CD8-positive, alpha-beta memory T cell (primary cell): ENCODE results near the gene NFATC3. TPM values are rescaled to one million over a fixed set of nuclear protein-coding genes. Genes with fewer than 3 reads are reported as not detected.
"Not testable (repeated sequence)": the region's sequence is repeated elsewhere in the genome, so short reads cannot be mapped to it uniquely, and the experiment has no call there.

Experiments used
- CTCF ChIA-PET: fragments of 350-600 bp; sonication (Branson Sonifier 250); formaldehyde crosslinking; loops from one replicate; lab custom pipeline; 2021; ENCODE audit warnings: antibody characterized with exemption; lab: Charles Lee
- POLR2A ChIA-PET: fragments of 350-600 bp; sonication (Branson Sonifier 250); formaldehyde crosslinking; loops from one replicate; lab custom pipeline; 2021; ENCODE audit warnings: antibody characterized with exemption; lab: Charles Lee
- DNase-seq, 5 donors: peaks; one replicate each; pipeline versions ENCODE4 v3.0.0 to v3.0.0-alpha.2; 2020 to 2022; ENCODE audit warnings: mixed read lengths in 1 of 5
- H3K27ac ChIP-seq: one replicate; pipeline ENCODE4 v1.7.0; 2013; ENCODE audit warnings: low read depth, mild to moderate bottlenecking, low read length, moderate library complexity
- H3K27me3 ChIP-seq: 2 replicates; pipeline ENCODE4 v1.7.0; 2013; ENCODE audit warnings: low read length, mild to moderate bottlenecking; ENCODE audit not compliant: insufficient read depth, poor library complexity, severe bottlenecking
- H3K36me3 ChIP-seq: 2 replicates; pipeline ENCODE4 v1.7.0; 2013; ENCODE audit warnings: mild to moderate bottlenecking, low read length, moderate library complexity; ENCODE audit not compliant: insufficient read depth
- H3K4me1 ChIP-seq: 2 replicates; pipeline ENCODE4 v1.7.0; 2013; ENCODE audit warnings: mild to moderate bottlenecking, low read length, moderate library complexity; ENCODE audit not compliant: insufficient read depth
- H3K4me3 ChIP-seq: 2 replicates; pipeline ENCODE4 v1.7.0; 2013; ENCODE audit warnings: mild to moderate bottlenecking, low read length
- H3K9me3 ChIP-seq: 2 replicates; pipeline ENCODE4 v1.7.0; 2013; ENCODE audit warnings: mild to moderate bottlenecking, low read length
- H3K27ac Mint-ChIP-seq, 8 donors: one replicate each; pipeline ENCODE4 v1.8.0; 2020 to 2021; ENCODE audit warnings: mixed read lengths in 8 of 8, mild to moderate bottlenecking in 6 of 8, inconsistent platforms in 3 of 8, moderate library complexity in 3 of 8
- H3K27me3 Mint-ChIP-seq, 2 donors: one replicate each; pipeline ENCODE4 v1.8.0; 2020 to 2021; ENCODE audit warnings: mixed read lengths in 2 of 2, mild to moderate bottlenecking in 1 of 2, moderate library complexity in 1 of 2
- H3K36me3 Mint-ChIP-seq, 3 donors: one replicate each; pipeline ENCODE4 v1.8.0; 2020 to 2021; ENCODE audit warnings: mixed read lengths in 3 of 3, inconsistent platforms in 1 of 3, mild to moderate bottlenecking in 1 of 3
- H3K4me1 Mint-ChIP-seq, 3 donors: one replicate each; pipeline ENCODE4 v1.8.0; 2020 to 2021; ENCODE audit warnings: mixed read lengths in 3 of 3, inconsistent platforms in 1 of 3, mild to moderate bottlenecking in 1 of 3
- H3K4me3 Mint-ChIP-seq, 7 donors: one replicate each; pipeline ENCODE4 v1.8.0; 2020 to 2021; ENCODE audit warnings: mixed read lengths in 7 of 7, mild to moderate bottlenecking in 6 of 7, moderate library complexity in 4 of 7, inconsistent platforms in 2 of 7
- H3K9me3 Mint-ChIP-seq, 5 donors: one replicate each; pipeline ENCODE4 v1.8.0; 2020 to 2022; ENCODE audit warnings: mixed read lengths in 5 of 5, mild to moderate bottlenecking in 3 of 5, moderate library complexity in 2 of 5, inconsistent platforms in 1 of 5
- polyA plus RNA-seq: library from polyadenylated mRNA; unstranded; fragments of 300-500 nt; fragmentation: Illumina TruSeq; gene quantifications from one replicate; pipeline ENCODE4 v1.2.3, GENCODE V29; 2021
- total RNA-seq, 2 experiments: library from RNA; stranded (reverse); gene quantifications; one replicate each; pipeline ENCODE4 v1.2.3, GENCODE V29; 2021

Gene NFATC3
- total and polyA plus RNA-seq, 3 experiments from 2014 or later, result 91.1 to 120 (median 95.9) TPM

DNA sequence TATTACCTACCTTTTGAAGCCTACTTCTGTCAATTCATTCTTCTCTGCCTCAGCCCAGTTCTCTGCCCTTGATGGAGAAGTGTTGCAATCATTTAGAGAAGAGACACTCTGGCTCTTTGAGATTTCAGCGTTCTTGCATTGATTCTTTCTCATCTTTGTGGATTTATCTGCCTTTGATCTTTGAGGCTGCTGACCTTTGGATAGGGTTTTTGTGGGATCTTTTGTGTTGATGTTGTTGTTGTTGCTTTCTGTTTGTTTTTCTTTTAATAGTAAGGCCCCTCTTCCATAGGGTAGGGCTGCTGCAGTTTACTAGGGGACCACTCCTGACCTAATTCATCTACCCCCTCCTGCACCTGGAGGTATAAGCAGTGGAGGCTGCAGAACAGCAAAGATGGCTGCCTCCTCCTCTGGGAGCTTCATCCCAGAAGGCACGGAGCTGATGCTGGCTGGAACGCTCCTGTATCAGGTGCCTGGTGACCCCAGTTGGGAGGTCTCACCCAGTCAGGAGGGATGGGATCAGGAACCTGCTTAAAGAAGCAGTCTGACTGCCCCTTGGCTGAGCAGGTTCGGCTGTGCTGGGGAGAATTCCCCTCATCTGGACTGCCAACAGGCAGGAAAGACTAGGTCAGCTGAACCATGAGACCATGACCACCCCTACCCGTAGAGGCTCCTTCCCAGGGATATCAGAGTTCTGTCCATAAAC is 28.0 kb downstream of the NFATC3 start:
- CTCF ChIA-PET, result interaction anchor here (1.1 to 1.4 kb wide), 3 partner anchors 10 to 27 kb away, joined by 4 to 7 read pairs (median 6); no protein-coding TSS in a partner anchor
- no peaks in the 10 kb centered on the region for H3K27me3 Mint-ChIP-seq
- H3K4me3 Mint-ChIP-seq, result peak overlapping the region in 5 of 7 donors; percentile 10 to 68 (median 31)
- Histone ChIP-seq H3K4me3 (no peak overlapping the region), H3K4me1 (peaks cover 64% of the 10 kb centered on the region), H3K9me3 (no peaks in the 10 kb centered on the region), H3K27me3 (no peaks in the 10 kb centered on the region), H3K36me3 (no peaks in the 10 kb centered on the region), H3K27ac (no peak overlapping the region)
- H3K36me3 Mint-ChIP-seq, result peaks cover 17 to 36% (median 29%) of the 10 kb centered on the region in 3 donors
- peaks cover 85 to 93% (median 92%) of the 10 kb centered on the region in 3 donors for H3K4me1 Mint-ChIP-seq
- POLR2A ChIA-PET, result no interaction called here
- peaks cover 7 to 27% (median 23%) of the 10 kb centered on the region in 5 donors for H3K9me3 Mint-ChIP-seq
- peak overlapping the region in 6 of 8 donors; percentile 0 to 96 (median 48) for H3K27ac Mint-ChIP-seq
- DNase-seq, result no peak

DNA sequence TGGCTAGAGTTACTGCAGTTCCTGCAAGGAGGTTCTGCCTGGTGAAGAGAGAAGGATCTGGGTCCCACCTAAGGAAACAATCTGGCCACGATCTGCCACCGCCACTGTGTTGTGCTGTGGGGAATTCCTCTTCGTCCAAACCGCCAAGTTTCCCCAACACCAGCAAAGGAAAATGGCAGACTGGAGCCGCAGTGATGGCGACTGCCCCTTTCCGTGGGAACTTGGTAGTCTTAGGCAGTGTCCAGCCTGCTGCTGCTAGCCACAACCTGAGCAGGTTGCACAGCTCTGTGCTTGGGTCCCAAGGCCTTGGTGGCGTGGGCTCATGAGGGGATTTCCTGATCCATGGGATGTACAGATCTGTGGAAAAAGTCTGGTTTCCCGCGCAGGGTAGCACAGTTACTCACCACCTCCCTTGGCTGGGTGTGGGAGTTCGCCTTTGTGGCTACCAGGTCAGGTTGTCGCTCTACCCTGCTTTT is 28.6 kb downstream of the NFATC3 start:
- Histone ChIP-seq H3K9me3 (no peaks in the 10 kb centered on the region), H3K27me3 (no peaks in the 10 kb centered on the region), H3K4me3 (no peak overlapping the region), H3K27ac (no peak overlapping the region), H3K4me1 (peaks cover 70% of the 10 kb centered on the region), H3K36me3 (no peaks in the 10 kb centered on the region)
- DNase-seq, result no peak
- Mint-ChIP-seq H3K4me3 (peak overlapping the region in 2 of 7 donors; percentile 10 to 28), H3K27me3 (no peaks in the 10 kb centered on the region), H3K9me3 (peaks cover 7 to 25% (median 22%) of the 10 kb centered on the region in 5 donors), H3K36me3 (peaks cover 17 to 30% (median 27%) of the 10 kb centered on the region in 3 donors), H3K4me1 (peaks cover 83 to 93% (median 92%) of the 10 kb centered on the region in 3 donors), H3K27ac (peak overlapping the region in 4 of 8 donors; percentile 10 to 76 (median 45))
- POLR2A ChIA-PET, result no interaction called here
- CTCF ChIA-PET, result no interaction called here

DNA sequence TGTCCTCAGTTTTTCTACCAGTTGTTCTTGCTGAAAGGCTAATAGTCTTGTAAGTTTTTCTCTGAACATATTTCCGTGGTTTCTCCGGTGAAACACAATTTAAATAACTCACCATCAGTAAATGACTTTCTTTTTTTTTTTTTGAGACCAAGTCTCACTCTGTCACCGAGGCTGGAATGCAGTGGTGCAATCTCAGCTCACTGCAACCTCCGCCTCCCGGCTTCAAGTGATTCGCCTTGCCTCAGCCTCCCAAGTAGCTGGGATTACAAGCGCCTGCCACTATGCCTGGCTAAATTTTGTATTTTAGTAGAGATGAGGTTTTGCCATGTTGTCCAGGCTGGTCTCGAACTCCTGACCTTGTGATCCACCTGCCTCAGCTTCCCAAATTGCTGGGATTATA is 29.8 kb downstream of the NFATC3 start:
- ChIA-PET POLR2A (interaction anchor here (0.7 kb wide), 2 partner anchors 63 to 300 kb away, joined by 4 to 6 read pairs; no protein-coding TSS in a partner anchor), CTCF (interaction anchor here (0.7 to 1.3 kb wide), 2 partner anchors 22 to 60 kb away, joined by 3 to 4 read pairs; no protein-coding TSS in a partner anchor)
- H3K36me3 Mint-ChIP-seq, result peaks cover 9 to 22% (median 19%) of the 10 kb centered on the region in 3 donors
- H3K4me3 Mint-ChIP-seq, DNase-seq, H3K27me3 ChIP-seq, H3K27me3 Mint-ChIP-seq, H3K36me3 ChIP-seq, H3K4me3 ChIP-seq, H3K9me3 ChIP-seq, H3K27ac ChIP-seq: not testable (repeated sequence)
- H3K4me1 Mint-ChIP-seq, result peaks cover 83 to 93% (median 92%) of the 10 kb centered on the region in 3 donors
- peaks cover 81% of the 10 kb centered on the region for H3K4me1 ChIP-seq
- peaks cover 0 to 16% (median 11%) of the 10 kb centered on the region in 5 donors for H3K9me3 Mint-ChIP-seq
- peak overlapping the region in 3 of 8 donors; percentile 10 to 82 (median 13) for H3K27ac Mint-ChIP-seq

DNA sequence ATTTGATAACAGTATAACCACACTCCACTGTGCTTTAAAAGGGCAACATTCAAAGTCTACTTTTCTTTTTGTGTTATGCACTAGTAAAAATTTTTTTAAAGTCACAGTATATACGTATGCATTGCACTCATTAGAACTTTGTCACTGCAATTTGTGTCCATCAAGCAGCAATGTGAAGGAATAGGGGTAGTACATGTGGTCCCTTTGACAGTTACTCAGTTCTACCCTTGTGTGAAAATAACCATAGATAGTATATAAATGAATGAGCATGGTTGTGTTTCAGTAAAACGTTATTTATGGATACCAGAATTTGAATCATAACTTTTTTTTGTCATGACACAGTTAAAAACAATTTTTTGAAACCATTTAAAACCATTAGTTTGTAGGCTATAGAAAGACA is 30.7 kb downstream of the NFATC3 start:
- DNase-seq, result no peak
- Mint-ChIP-seq H3K27me3 (no peaks in the 10 kb centered on the region), H3K27ac (peak overlapping the region in 5 of 8 donors; percentile 3 to 25 (median 11)), H3K36me3 (peaks cover 5 to 18% (median 14%) of the 10 kb centered on the region in 3 donors), H3K4me1 (peaks cover 84 to 96% (median 94%) of the 10 kb centered on the region in 3 donors), H3K9me3 (peaks cover 0 to 11% (median 6%) of the 10 kb centered on the region in 5 donors), H3K4me3 (peak overlapping the region in 3 of 7 donors; percentile 4 to 36 (median 16))
- no peaks in the 10 kb centered on the region for H3K36me3 ChIP-seq
- H3K27me3 ChIP-seq, result no peaks in the 10 kb centered on the region
- peaks cover 86% of the 10 kb centered on the region for H3K4me1 ChIP-seq
- no peak overlapping the region for H3K27ac ChIP-seq
- no peak overlapping the region for H3K4me3 ChIP-seq
- CTCF ChIA-PET, result interaction anchor here (1.2 to 1.3 kb wide), 2 partner anchors 23 to 41 kb away, joined by 3 to 4 read pairs; no protein-coding TSS in a partner anchor
- H3K9me3 ChIP-seq, result no peaks in the 10 kb centered on the region
- POLR2A ChIA-PET, result no interaction called here

DNA sequence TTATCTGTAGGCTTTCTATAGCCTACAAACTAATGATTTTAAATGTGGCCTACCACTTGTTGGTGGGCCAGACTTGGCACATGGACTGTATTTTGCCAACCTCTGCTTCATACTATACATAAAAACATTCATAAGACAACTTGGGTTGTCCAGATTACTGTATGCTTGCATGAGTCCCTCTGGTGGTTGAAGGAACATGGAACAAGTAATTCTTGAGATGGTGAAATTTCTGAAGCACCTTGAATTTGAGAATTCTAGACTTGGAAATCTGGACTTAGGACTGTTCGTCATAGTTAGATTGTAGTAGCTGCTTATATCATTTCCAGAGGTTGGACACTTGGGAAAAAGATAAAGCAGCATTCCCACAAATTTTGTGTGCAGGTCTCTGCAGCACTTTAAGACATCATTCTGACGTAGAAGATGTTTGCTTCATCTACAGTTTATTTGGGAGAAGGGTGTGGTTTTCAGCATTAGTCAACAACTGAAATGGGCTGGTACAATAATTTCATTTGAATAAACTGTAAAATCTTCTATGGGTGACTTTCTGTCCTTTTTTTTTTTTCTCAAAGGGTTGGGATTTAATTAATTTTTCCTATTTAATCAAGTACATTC is 31.2 kb downstream of the NFATC3 start:
- H3K27me3 ChIP-seq, result no peaks in the 10 kb centered on the region
- H3K36me3 Mint-ChIP-seq, result peaks cover 5 to 14% (median 9%) of the 10 kb centered on the region in 3 donors
- peak overlapping the region in 5 of 8 donors; percentile 10 to 68 (median 55) for H3K27ac Mint-ChIP-seq
- no peaks in the 10 kb centered on the region for H3K9me3 ChIP-seq
- no peaks in the 10 kb centered on the region for H3K36me3 ChIP-seq
- H3K27ac ChIP-seq, result no peak overlapping the region
- H3K4me3 ChIP-seq, result no peak overlapping the region
- peaks cover 0 to 6% (median 2%) of the 10 kb centered on the region in 5 donors for H3K9me3 Mint-ChIP-seq
- peaks cover 90% of the 10 kb centered on the region for H3K4me1 ChIP-seq
- peak in 2 of 5 donors; percentile 16 to 19 for DNase-seq
- peak overlapping the region in 5 of 7 donors; percentile 11 to 47 (median 19) for H3K4me3 Mint-ChIP-seq
- H3K4me1 Mint-ChIP-seq, result peaks cover 83 to 96% (median 92%) of the 10 kb centered on the region in 3 donors
- ChIA-PET POLR2A (interaction anchor here (0.9 kb wide), 1 partner anchor 13 kb away, joined by 9 read pairs; no protein-coding TSS in a partner anchor), CTCF (interaction anchor here (1.2 to 1.3 kb wide), 2 partner anchors 23 to 41 kb away, joined by 3 to 4 read pairs; no protein-coding TSS in a partner anchor)
- H3K27me3 Mint-ChIP-seq, result no peaks in the 10 kb centered on the region

DNA sequence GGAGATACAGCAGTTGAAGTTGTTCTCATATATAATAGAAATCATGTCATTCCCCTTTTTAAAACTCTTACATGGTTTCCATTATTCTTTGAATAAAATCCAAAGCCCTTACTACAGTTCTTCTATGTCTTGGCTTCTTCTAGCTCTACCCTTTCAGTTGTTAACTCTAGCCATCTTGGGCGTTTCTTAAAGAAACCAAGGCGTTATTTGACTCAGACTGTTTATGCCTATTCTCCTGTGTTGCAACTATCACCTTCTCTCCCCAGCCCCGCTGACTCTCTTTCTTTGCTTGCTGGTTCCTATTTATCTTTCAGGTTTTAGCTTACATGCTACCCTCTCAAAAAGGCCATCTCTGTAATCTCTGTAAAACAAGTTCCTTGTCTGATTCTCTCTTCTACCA is 32.7 kb downstream of the NFATC3 start:
- H3K36me3 Mint-ChIP-seq, result peaks cover under 1 to 16% (median 8%) of the 10 kb centered on the region in 3 donors
- H3K27ac Mint-ChIP-seq, result peak overlapping the region; percentile 0 to 94 (median 56)
- no peaks in the 10 kb centered on the region for H3K27me3 ChIP-seq
- H3K4me3 ChIP-seq, result no peak overlapping the region
- H3K27me3 Mint-ChIP-seq, result no peaks in the 10 kb centered on the region
- H3K4me1 Mint-ChIP-seq, result peaks cover 86 to 99% (median 93%) of the 10 kb centered on the region in 3 donors
- no peak overlapping the region for H3K27ac ChIP-seq
- DNase-seq, result no peak
- no peaks in the 10 kb centered on the region for H3K9me3 Mint-ChIP-seq
- POLR2A ChIA-PET, result interaction anchor here (0.5 kb wide), 1 partner anchor 596 kb away, joined by 4 read pairs; no protein-coding TSS in a partner anchor
- peaks cover 94% of the 10 kb centered on the region for H3K4me1 ChIP-seq
- peak overlapping the region in 6 of 7 donors; percentile 5 to 52 (median 32) for H3K4me3 Mint-ChIP-seq
- H3K9me3 ChIP-seq, result no peaks in the 10 kb centered on the region
- H3K36me3 ChIP-seq, result peaks cover 5% of the 10 kb centered on the region
- CTCF ChIA-PET, result interaction anchor here (0.6 to 2.2 kb wide), 3 partner anchors 14 to 46 kb away, joined by 3 to 5 read pairs (median 3); no protein-coding TSS in a partner anchor

DNA sequence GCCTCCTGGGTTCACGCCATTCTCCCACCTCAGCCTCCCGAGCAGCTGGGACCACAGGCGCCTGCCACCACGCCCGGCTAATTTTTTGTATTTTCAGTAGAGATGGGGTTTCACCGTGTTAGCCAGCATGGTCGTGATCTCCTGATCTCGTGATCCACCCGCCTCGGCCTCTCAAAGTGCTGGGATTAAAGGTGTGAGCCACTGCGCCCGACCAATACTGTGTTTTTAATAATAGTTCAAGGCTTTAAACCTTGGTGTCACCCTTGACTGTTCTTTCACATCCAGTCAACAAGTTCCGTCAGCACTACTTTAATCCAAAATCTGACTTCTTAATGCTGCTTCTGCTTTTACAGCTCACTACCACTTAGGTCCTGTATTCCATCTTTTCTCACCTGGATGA is 33.8 kb downstream of the NFATC3 start:
- CTCF ChIA-PET, result interaction anchor here (2.2 to 2.3 kb wide), 2 partner anchors 24 to 47 kb away, joined by 5 to 11 read pairs; no protein-coding TSS in a partner anchor
- H3K4me3 ChIP-seq, H3K27ac ChIP-seq, H3K9me3 ChIP-seq, H3K27me3 Mint-ChIP-seq, H3K9me3 Mint-ChIP-seq, POLR2A ChIA-PET, H3K27me3 ChIP-seq, H3K36me3 ChIP-seq: not testable (repeated sequence)
- Mint-ChIP-seq H3K4me3 (peak overlapping the region in 6 of 7 donors; percentile 10 to 48 (median 26)), H3K36me3 (peaks cover 0 to 17% (median 8%) of the 10 kb centered on the region in 3 donors), H3K27ac (peak overlapping the region; percentile 28 to 94 (median 64)), H3K4me1 (peaks cover 79 to 97% (median 83%) of the 10 kb centered on the region in 3 donors)
- peak in 1 of 5 donors; percentile 7 for DNase-seq
- H3K4me1 ChIP-seq, result peaks cover 88% of the 10 kb centered on the region
